Gastroesophageal sphincter (tissue), 4 donors: ENCODE results near the gene KRTAP10-3. TPM values are rescaled to one million over a fixed set of nuclear protein-coding genes. Genes with fewer than 3 reads are reported as not detected.
"Not testable (repeated sequence)": the region's sequence is repeated elsewhere in the genome, so short reads cannot be mapped to it uniquely, and the experiment has no call there.

Source experiments
- ATAC-seq: fragments of 150-250 bp; one replicate; pipeline ENCODE4 v1.9.1; 2016; ENCODE audit warnings: mild to moderate bottlenecking, moderate library complexity
- H3K27ac ChIP-seq, 4 donors: fragments of 200-600 bp; sonication (generic) in 3 of 4; 1 replicate in 3 of 4; 2 replicates in 1 of 4; pipeline ENCODE4 v1.5.1; 2016 to 2019
- H3K27me3 ChIP-seq: fragments of 200-600 bp; sonication (generic); one replicate; pipeline ENCODE4 v1.5.1; 2019
- H3K36me3 ChIP-seq, 2 donors: fragments of 200-600 bp; sonication (generic); one replicate each; pipeline ENCODE4 v1.5.1; 2019; ENCODE audit warnings: control low read depth in 1 of 2
- H3K4me1 ChIP-seq, 3 donors: fragments of 200-600 bp; sonication (generic); 1 replicate in 2 of 3; 2 replicates in 1 of 3; pipeline ENCODE4 v1.5.1; 2016 to 2019; ENCODE audit warnings: control low read depth in 2 of 3
- H3K4me3 ChIP-seq, 2 donors: fragments of 200-600 bp; sonication (generic); one replicate each; pipeline ENCODE4 v1.5.1; 2019; ENCODE audit warnings: mild to moderate bottlenecking in 1 of 2, moderate library complexity in 1 of 2
- H3K9me3 ChIP-seq, 3 donors: fragments of 200-600 bp; sonication (generic); one replicate each; pipeline ENCODE4 v1.5.1; 2017 to 2019; ENCODE audit warnings: control low read depth in 2 of 3
- CTCF ChIP-seq, 4 experiments: fragments of 200-600 bp in 2 of 4; fragments of 450-650 bp in 2 of 4; sonication (generic) in 1 of 4; IDR thresholded peaks; one replicate each; pipeline ENCODE4 v1.5.1; 2017 to 2019; ENCODE audit warnings: antibody characterized with exemption in 4 of 4, mild to moderate bottlenecking in 2 of 4, moderate library complexity in 2 of 4
- EP300 ChIP-seq: sonication (generic); formaldehyde crosslinking; IDR thresholded peaks from one replicate; pipeline ENCODE4 v1.6.1; 2017; ENCODE audit warnings: antibody characterized with exemption, mild to moderate bottlenecking
- POLR2A ChIP-seq, 2 donors: fragments of 450-650 bp; IDR thresholded peaks; one replicate each; pipeline ENCODE4 v1.6.1; 2017; ENCODE audit warnings: antibody characterized with exemption in 2 of 2, mild to moderate bottlenecking in 2 of 2, moderate library complexity in 1 of 2
- POLR2AphosphoS5 ChIP-seq: sonication (generic); formaldehyde crosslinking; IDR thresholded peaks from one replicate; pipeline ENCODE4 v1.6.1; 2017; ENCODE audit warnings: antibody characterized with exemption
- WGBS, 2 donors: methylation state at CpG; one replicate each; pipeline ENCODE4 v1.1.5; 2018; ENCODE audit warnings: low coverage in 1 of 2; 5-methylcytosine and 5-hydroxymethylcytosine counted together
- total RNA-seq, 4 donors: library from RNA; depleted of rRNA; stranded (reverse); fragments of >200 nt; gene quantifications; one replicate each; pipeline ENCODE4 v1.1.0, GENCODE V29; 2016

KRTAP10-3 gene
- total RNA-seq, 4 donors from 2014 or later = not detected

GRCh38 chr21:44576025-44576420 is 17.4 kb upstream of the KRTAP10-3 start:
- Histone ChIP-seq H3K4me3 (no peak overlapping the region), H3K4me1 (no peaks in the 10 kb centered on the region), H3K36me3 (no peaks in the 10 kb centered on the region), H3K27ac (no peak overlapping the region), H3K9me3 (peaks cover 0 to 56% (median 0%) of the 10 kb centered on the region in 3 donors), H3K27me3 (peaks cover 71% of the 10 kb centered on the region)
- 70 to 76% methylated on average over 2 to 10 of the region's 10 CpGs for WGBS, 2 donors
- ATAC-seq = no peak
- no peak for TF ChIP-seq POLR2A (IDR thresholded peaks at IDR 0.05)
- no peak for TF ChIP-seq EP300
- no peak for TF ChIP-seq CTCF (IDR thresholded peaks at IDR 0.05)
- TF ChIP-seq POLR2AphosphoS5 = no peak

GRCh38 chr21:44575307-44576024 is 16.9 kb upstream of the KRTAP10-3 start:
- peaks cover 71% of the 10 kb centered on the region for H3K27me3 ChIP-seq
- WGBS, 2 donors = 85 to 87% methylated on average over 8 to 14 of the region's 20 CpGs
- H3K4me3 ChIP-seq = no peak overlapping the region
- no peak for TF ChIP-seq EP300
- TF ChIP-seq POLR2AphosphoS5 = no peak
- no peaks in the 10 kb centered on the region for H3K36me3 ChIP-seq
- no peaks in the 10 kb centered on the region for H3K4me1 ChIP-seq
- H3K9me3 ChIP-seq = peaks cover 0 to 51% (median 0%) of the 10 kb centered on the region in 3 donors
- no peak for ATAC-seq
- H3K27ac ChIP-seq = no peak overlapping the region

- Histone ChIP-seq H3K4me1 (no peaks in the 10 kb centered on the region), H3K27me3 (peaks cover 69% of the 10 kb centered on the region), H3K36me3 (no peaks in the 10 kb centered on the region), H3K27ac (no peak overlapping the region), H3K4me3 (no peak overlapping the region), H3K9me3 (peaks cover 0 to 43% (median 0%) of the 10 kb centered on the region in 3 donors)
- WGBS, 2 donors = 29% methylated on average over 9 of the region's 21 CpGs; no CpG with 5 or more reads in 1 of the 2 donors
- no peak for TF ChIP-seq EP300
- no peak for TF ChIP-seq POLR2A (IDR thresholded peaks at IDR 0.05)
- no peak for TF ChIP-seq CTCF (IDR thresholded peaks at IDR 0.05)
- TF ChIP-seq POLR2AphosphoS5 = no peak
- no peak for ATAC-seq
Measured at GRCh38 chr21:44574457-44575306, 16.1 kb upstream of the KRTAP10-3 start.

- not testable (repeated sequence) for H3K27ac ChIP-seq, H3K4me3 ChIP-seq, ATAC-seq, H3K4me1 ChIP-seq, H3K36me3 ChIP-seq
- WGBS, 2 donors = no CpG with 5 or more reads among the region's 25 CpGs
- Histone ChIP-seq H3K9me3 (peaks cover 0 to 42% (median 0%) of the 10 kb centered on the region in 3 donors), H3K27me3 (peaks cover 69% of the 10 kb centered on the region)
Measured at GRCh38 chr21:44573630-44574456, 15.2 kb upstream of the KRTAP10-3 start, which contains the start of gene KRTAP10-4. TSS of gene KRTAP10-4 (plus strand) at chr21:44573729. CDS start at chr21:44573759, 30 bp downstream.

GRCh38 chr21:44572959-44573583 is 14.5 kb upstream of the KRTAP10-3 start:
- Histone ChIP-seq H3K27ac (no peak overlapping the region), H3K4me3 (no peak overlapping the region), H3K9me3 (peaks cover 0 to 39% (median 0%) of the 10 kb centered on the region in 3 donors), H3K27me3 (peaks cover 70% of the 10 kb centered on the region), H3K36me3 (no peaks in the 10 kb centered on the region), H3K4me1 (no peaks in the 10 kb centered on the region)
- no peak for ATAC-seq
- WGBS, 2 donors = 83 to 94% methylated on average over 5 to 8 of the region's 15 CpGs
- TF ChIP-seq EP300 (no peak), CTCF (IDR thresholded peaks at IDR 0.05) (no peak), POLR2A (IDR thresholded peaks at IDR 0.05) (no peak), POLR2AphosphoS5 (no peak)
